Articular chondrocyte of knee joint (primary cell): ENCODE measurements around the gene SIPA1. TPM values are rescaled to one million over a fixed set of nuclear protein-coding genes. Genes with fewer than 3 reads are reported as not detected.

Source experiments
- small RNA-seq: library from RNA; depleted of rRNA; stranded (forward); fragments of <200 nt; gene quantifications from one replicate; pipeline ENCODE3, GENCODE V24; 2012
- total RNA-seq: library from RNA; depleted of rRNA; stranded (reverse); fragments of >200 nt; gene quantifications from 2 replicates; pipeline ENCODE4 v1.2.3, GENCODE V29; 2012

The SIPA1 gene
- 10.6 and 11.9 TPM in 2 replicates for total RNA-seq

GRCh38 chr11:65637794-65638419 lies at the start of gene SIPA1:
SIPA1 (plus strand) TSS chr11:65638101; CDS start chr11:65640922, 2,821 bp downstream.

GRCh38 chr11:65595543-65596281 lies 42.2 kb upstream of the SIPA1 start, which contains the start of gene KCNK7:
KCNK7 (minus strand) TSS chr11:65595800; CDS start chr11:65595772, 28 bp downstream.

GRCh38 chr11:65615229-65615949 lies 22.5 kb upstream of the SIPA1 start, which contains the start of gene PCNX3:
PCNX3 (plus strand) TSS chr11:65615776; CDS start chr11:65616312, 536 bp downstream.

GRCh38 chr11:65662799-65663638 lies 25.1 kb downstream of the SIPA1 start, which contains the start of gene RELA:
RELA (minus strand) TSS chr11:65662916; CDS start chr11:65662832, 84 bp downstream.

Small RNA genes lying within 50 kb of the gene (small RNA-seq; reads per million reads assigned to genes)
- gene MIR4489 (not detected), gene MIR4690 (0.34 reads per million), gene RN7SL309P (not detected)

Other genes starting within 250 kb of the SIPA1 start
- gene NEAT1, start 215.3 kb upstream of the SIPA1 start, total RNA-seq, result 1,072 and 1,138 TPM in 2 replicates
- 22,250 and 24,202 TPM in 2 replicates for gene MALAT1, start 139.1 kb upstream of the SIPA1 start, total RNA-seq
- gene SCYL1, start 113.0 kb upstream of the SIPA1 start, total RNA-seq, result 72.1 and 75.3 TPM in 2 replicates
- 43.5 and 53.8 TPM in 2 replicates for gene LTBP3, start 79.7 kb upstream of the SIPA1 start, total RNA-seq
- 36.2 and 42.1 TPM in 2 replicates for gene ZNRD2, start 67.6 kb upstream of the SIPA1 start, total RNA-seq
- gene FAM89B, start 65.6 kb upstream of the SIPA1 start, total RNA-seq, result 10.7 and 15.2 TPM in 2 replicates
- 33.2 and 36.1 TPM in 2 replicates for gene EHBP1L1, start 62.0 kb upstream of the SIPA1 start, total RNA-seq
- gene KCNK7, start 42.3 kb upstream of the SIPA1 start, total RNA-seq, result not detected in 2 replicates
- 19.0 and 20.6 TPM in 2 replicates for gene MAP3K11, start 23.9 kb upstream of the SIPA1 start, total RNA-seq
- gene PCNX3, start 22.3 kb upstream of the SIPA1 start, total RNA-seq, result 21.3 and 23.1 TPM in 2 replicates
- 30.9 and 31.2 TPM in 2 replicates for gene RELA, start 24.8 kb downstream of the SIPA1 start, total RNA-seq
- gene KAT5, start 74.2 kb downstream of the SIPA1 start, total RNA-seq, result 36.9 and 40.2 TPM in 2 replicates
- 35.1 and 51.9 TPM in 2 replicates for gene RNASEH2C, start 82.7 kb downstream of the SIPA1 start, total RNA-seq
- 11.8 and 14.9 TPM in 2 replicates for gene AP5B1, start 142.9 kb downstream of the SIPA1 start, total RNA-seq
- not detected in 2 replicates for gene OVOL1, start 149.0 kb downstream of the SIPA1 start, total RNA-seq
- 1.2 and 2.2 TPM in 2 replicates for gene SNX32, start 195.9 kb downstream of the SIPA1 start, total RNA-seq
- gene CFL1, start 220.1 kb downstream of the SIPA1 start, total RNA-seq, result 577 and 633 TPM in 2 replicates
- 29.2 and 34.4 TPM in 2 replicates for gene MUS81, start 222.3 kb downstream of the SIPA1 start, total RNA-seq
- 102 and 105 TPM in 2 replicates for gene EFEMP2, start 234.7 kb downstream of the SIPA1 start, total RNA-seq
- gene CTSW, start 241.7 kb downstream of the SIPA1 start, total RNA-seq, result 0.13 TPM in 1 of 2 replicates, not detected in the other